Progenitor cell of endocrine pancreas (in vitro differentiated cells): ENCODE measurements around the gene OLFML1. TPM values are rescaled to one million over a fixed set of nuclear protein-coding genes. Genes with fewer than 3 reads are reported as not detected.
A peak's percentile ranks its signal among the peaks of the same experiment; 100 is the strongest.

Experiments used
- DNase-seq: peaks from one replicate; pipeline ENCODE4 v3.0.0; 2021; ENCODE audit warnings: low spot score; ENCODE audit not compliant: unreplicated experiment
- H3K27ac Mint-ChIP-seq: 2 replicates; pipeline ENCODE4 v1.8.0; 2021; ENCODE audit warnings: mild to moderate bottlenecking, moderate library complexity, mixed read lengths
- H3K27me3 Mint-ChIP-seq: 2 replicates; pipeline ENCODE4 v1.8.0; 2021; ENCODE audit warnings: mixed read lengths
- H3K36me3 Mint-ChIP-seq: 2 replicates; pipeline ENCODE4 v1.8.0; 2022; ENCODE audit warnings: mixed read lengths; ENCODE audit not compliant: insufficient read depth
- H3K4me1 Mint-ChIP-seq: 2 replicates; pipeline ENCODE4 v1.8.0; 2021; ENCODE audit warnings: low read depth, mixed read lengths
- H3K4me3 Mint-ChIP-seq: 2 replicates; pipeline ENCODE4 v1.8.0; 2021; ENCODE audit warnings: low read depth, mild to moderate bottlenecking, moderate library complexity, mixed read lengths
- H3K9me3 Mint-ChIP-seq: 2 replicates; pipeline ENCODE4 v1.8.0; 2021; ENCODE audit warnings: low read depth, mixed read lengths
- total RNA-seq: library from RNA; stranded (reverse); gene quantifications from 2 replicates; pipeline ENCODE4 v1.2.1, GENCODE V29; 2021
- TF ChIP-seq, protein P1 (sequence below): fragments of 200-600 bp; sonication (generic); IDR thresholded peaks from one replicate; pipeline ENCODE4 v1.5.0; 2021; ENCODE audit warnings: antibody characterized with exemption, mild to moderate bottlenecking; ENCODE audit not compliant: unreplicated experiment

OLFML1 gene
- total RNA-seq, 1 donor from 2014 or later = not detected

- no peaks in the 10 kb centered on the region for H3K9me3 Mint-ChIP-seq
- DNase-seq = peak; percentile 67
- H3K27ac Mint-ChIP-seq = no peak overlapping the region
- no peaks in the 10 kb centered on the region for H3K4me1 Mint-ChIP-seq
- no peak overlapping the region for H3K4me3 Mint-ChIP-seq
- H3K36me3 Mint-ChIP-seq = no peaks in the 10 kb centered on the region
- H3K27me3 Mint-ChIP-seq = no peaks in the 10 kb centered on the region
- TF ChIP-seq, protein P1, sequence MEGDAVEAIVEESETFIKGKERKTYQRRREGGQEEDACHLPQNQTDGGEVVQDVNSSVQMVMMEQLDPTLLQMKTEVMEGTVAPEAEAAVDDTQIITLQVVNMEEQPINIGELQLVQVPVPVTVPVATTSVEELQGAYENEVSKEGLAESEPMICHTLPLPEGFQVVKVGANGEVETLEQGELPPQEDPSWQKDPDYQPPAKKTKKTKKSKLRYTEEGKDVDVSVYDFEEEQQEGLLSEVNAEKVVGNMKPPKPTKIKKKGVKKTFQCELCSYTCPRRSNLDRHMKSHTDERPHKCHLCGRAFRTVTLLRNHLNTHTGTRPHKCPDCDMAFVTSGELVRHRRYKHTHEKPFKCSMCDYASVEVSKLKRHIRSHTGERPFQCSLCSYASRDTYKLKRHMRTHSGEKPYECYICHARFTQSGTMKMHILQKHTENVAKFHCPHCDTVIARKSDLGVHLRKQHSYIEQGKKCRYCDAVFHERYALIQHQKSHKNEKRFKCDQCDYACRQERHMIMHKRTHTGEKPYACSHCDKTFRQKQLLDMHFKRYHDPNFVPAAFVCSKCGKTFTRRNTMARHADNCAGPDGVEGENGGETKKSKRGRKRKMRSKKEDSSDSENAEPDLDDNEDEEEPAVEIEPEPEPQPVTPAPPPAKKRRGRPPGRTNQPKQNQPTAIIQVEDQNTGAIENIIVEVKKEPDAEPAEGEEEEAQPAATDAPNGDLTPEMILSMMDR = peak; percentile 81
Measured at GRCh38 chr11:7442588-7443215, 42.6 kb upstream of the OLFML1 start.

GRCh38 chr11:7444091-7444981 is 41.0 kb upstream of the OLFML1 start:
- TF ChIP-seq, protein P1 = no peak
- Mint-ChIP-seq H3K9me3 (no peaks in the 10 kb centered on the region), H3K27me3 (no peaks in the 10 kb centered on the region), H3K36me3 (no peaks in the 10 kb centered on the region), H3K27ac (no peak overlapping the region), H3K4me1 (no peaks in the 10 kb centered on the region), H3K4me3 (no peak overlapping the region)
- DNase-seq = no peak

DNA sequence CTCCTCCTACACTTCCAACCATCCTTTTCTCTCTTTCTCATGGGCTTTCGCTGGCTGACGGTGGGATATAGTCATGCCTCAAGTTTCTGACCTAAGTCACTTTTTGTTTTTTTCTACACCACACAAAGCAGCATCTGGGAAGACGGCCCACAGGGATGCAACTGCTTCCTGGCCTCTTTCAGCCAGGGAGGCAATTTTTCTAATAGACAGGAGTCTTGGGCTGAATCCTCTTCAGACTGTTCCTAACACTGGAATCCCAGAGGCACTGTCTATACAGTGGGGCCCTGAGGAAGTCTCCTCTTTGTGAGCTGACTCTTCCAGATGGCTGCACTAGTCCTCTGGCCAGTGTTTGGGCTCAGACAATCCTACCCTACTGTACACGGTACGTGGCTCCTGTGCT is 39.7 kb upstream of the OLFML1 start:
- TF ChIP-seq, protein P1 = no peak
- H3K36me3 Mint-ChIP-seq = no peaks in the 10 kb centered on the region
- peak overlapping the region; percentile 8 for H3K27ac Mint-ChIP-seq
- H3K9me3 Mint-ChIP-seq = no peaks in the 10 kb centered on the region
- H3K4me1 Mint-ChIP-seq = no peaks in the 10 kb centered on the region
- no peaks in the 10 kb centered on the region for H3K27me3 Mint-ChIP-seq
- no peak overlapping the region for H3K4me3 Mint-ChIP-seq
- no peak for DNase-seq

GRCh38 chr11:7448201-7448600 is 37.1 kb upstream of the OLFML1 start:
- H3K27ac Mint-ChIP-seq = no peak overlapping the region
- H3K9me3 Mint-ChIP-seq = no peaks in the 10 kb centered on the region
- DNase-seq = no peak
- no peaks in the 10 kb centered on the region for H3K27me3 Mint-ChIP-seq
- no peaks in the 10 kb centered on the region for H3K36me3 Mint-ChIP-seq
- TF ChIP-seq, protein P1 = no peak
- no peaks in the 10 kb centered on the region for H3K4me1 Mint-ChIP-seq
- no peak overlapping the region for H3K4me3 Mint-ChIP-seq

- Mint-ChIP-seq H3K36me3 (no peaks in the 10 kb centered on the region), H3K4me3 (no peak overlapping the region), H3K27ac (no peak overlapping the region), H3K27me3 (no peaks in the 10 kb centered on the region), H3K4me1 (no peaks in the 10 kb centered on the region), H3K9me3 (no peaks in the 10 kb centered on the region)
- no peak for DNase-seq
- TF ChIP-seq, protein P1 = no peak
Measured at GRCh38 chr11:7449211-7449840, 36.0 kb upstream of the OLFML1 start.
